HEK293 (cell line): Measurements from ENCODE around the gene SLC6A11.

Experiments used
- CTCF ChIA-PET: fragments of 350-600 bp; formaldehyde crosslinking; extraction: SDS; loops from one replicate; lab custom pipeline; 2021; ENCODE audit warnings: antibody characterized with exemption; lab: Yijun Ruan, JAX
- POLR2A ChIA-PET: fragments of 300-600 bp; formaldehyde crosslinking; extraction: SDS; loops from one replicate; lab custom pipeline; 2020; ENCODE audit warnings: antibody characterized with exemption, inconsistent platforms; lab: Yijun Ruan, JAX
- H3K27ac ChIP-seq: fragments of 200-500 bp; sonication (Bioruptor generic); 2 replicates; pipeline ENCODE4 v1.5.1; 2014; ENCODE audit warnings: low read depth, low read length, control low read depth, inconsistent platforms; ENCODE audit errors: extremely low read depth
- H3K36me3 ChIP-seq, 2 experiments: fragments of 200-500 bp in 1 of 2; sonication (Bioruptor generic) in 1 of 2; 1 replicate in 1 of 2; 2 replicates in 1 of 2; pipeline ENCODE4 v1.5.1; 2014 to 2017; ENCODE audit warnings: inconsistent platforms in 2 of 2, low read length in 2 of 2; ENCODE audit not compliant: control insufficient read depth in 2 of 2, insufficient read depth in 1 of 2
- H3K4me1 ChIP-seq: fragments of 200-500 bp; sonication (Bioruptor generic); 2 replicates; pipeline ENCODE4 v1.5.1; 2014; ENCODE audit warnings: mild to moderate bottlenecking, low read length, inconsistent platforms; ENCODE audit not compliant: control insufficient read depth, insufficient read depth
- H3K4me3 ChIP-seq: 2 replicates; pipeline ENCODE4 v1.5.1; 2011; ENCODE audit warnings: low read depth, mild to moderate bottlenecking, control low read depth, low read length, moderate library complexity
- H3K9me3 ChIP-seq: fragments of 200-500 bp; sonication (Bioruptor generic); 2 replicates; pipeline ENCODE4 v1.5.1; 2014; ENCODE audit warnings: low read depth, low read length, inconsistent platforms; ENCODE audit not compliant: control insufficient read depth, insufficient read depth
- EGR2 ChIP-seq: fragments of 450-650 bp; formaldehyde crosslinking; IDR thresholded peaks from 2 replicates; pipeline ENCODE4 v1.5.1; 2016; ENCODE audit warnings: low read depth, missing biosample characterization, missing genetic modification characterization
- GLIS2 ChIP-seq: fragments of 450-650 bp; formaldehyde crosslinking; IDR thresholded peaks from 2 replicates; pipeline ENCODE4 v1.5.1; 2016; ENCODE audit warnings: missing biosample characterization, missing genetic modification characterization
- PRDM10 ChIP-seq: fragments of 450-650 bp; formaldehyde crosslinking; IDR thresholded peaks from 2 replicates; pipeline ENCODE4 v1.5.1; 2016; ENCODE audit warnings: missing biosample characterization, missing genetic modification characterization
- SCRT2 ChIP-seq: fragments of 450-650 bp; formaldehyde crosslinking; IDR thresholded peaks from 2 replicates; pipeline ENCODE4 v1.5.1; 2016; ENCODE audit warnings: missing biosample characterization, missing genetic modification characterization
- TCF7L2 ChIP-seq: IDR thresholded peaks from 2 replicates; pipeline ENCODE4 v1.6.1; 2011; ENCODE audit warnings: low read depth, mild to moderate bottlenecking, inconsistent platforms, low read length, moderate library complexity, borderline replicate concordance
- ZBTB17 ChIP-seq: fragments of 450-650 bp; formaldehyde crosslinking; IDR thresholded peaks from 2 replicates; pipeline ENCODE4 v1.5.1; 2016; ENCODE audit warnings: missing biosample characterization, missing genetic modification characterization
- ZBTB8A ChIP-seq: fragments of 450-650 bp; formaldehyde crosslinking; IDR thresholded peaks from 2 replicates; pipeline ENCODE4 v1.5.1; 2016; ENCODE audit warnings: missing biosample characterization, missing genetic modification characterization
- ZFP69B ChIP-seq: fragments of 450-650 bp; formaldehyde crosslinking; IDR thresholded peaks from 2 replicates; pipeline ENCODE4 v1.5.1; 2016; ENCODE audit warnings: missing biosample characterization, missing genetic modification characterization
- ZIC2 ChIP-seq: fragments of 450-650 bp; formaldehyde crosslinking; IDR thresholded peaks from 2 replicates; pipeline ENCODE4 v1.5.1; 2016; ENCODE audit warnings: missing biosample characterization, missing genetic modification characterization
- ZNF121 ChIP-seq: fragments of 450-650 bp; formaldehyde crosslinking; IDR thresholded peaks from 2 replicates; pipeline ENCODE4 v1.5.1; 2016; ENCODE audit warnings: missing biosample characterization, missing genetic modification characterization
- ZNF23 ChIP-seq: fragments of 450-650 bp; formaldehyde crosslinking; IDR thresholded peaks from 2 replicates; pipeline ENCODE4 v1.5.1; 2016; ENCODE audit warnings: missing biosample characterization, missing genetic modification characterization, borderline replicate concordance
- ZNF302 ChIP-seq: fragments of 450-650 bp; formaldehyde crosslinking; IDR thresholded peaks from 2 replicates; pipeline ENCODE4 v1.5.1; 2016; ENCODE audit warnings: missing biosample characterization, missing genetic modification characterization, low read depth
- ZNF398 ChIP-seq: fragments of 450-650 bp; formaldehyde crosslinking; IDR thresholded peaks from 2 replicates; pipeline ENCODE4 v1.5.1; 2017; ENCODE audit warnings: missing biosample characterization, missing genetic modification characterization
- ZNF433 ChIP-seq: fragments of 450-650 bp; formaldehyde crosslinking; IDR thresholded peaks from 2 replicates; pipeline ENCODE4 v1.5.1; 2016; ENCODE audit warnings: missing biosample characterization, missing genetic modification characterization, low read depth
- ZNF530 ChIP-seq: fragments of 450-650 bp; formaldehyde crosslinking; IDR thresholded peaks from 2 replicates; pipeline ENCODE4 v1.5.1; 2016; ENCODE audit warnings: low read depth, missing biosample characterization, missing genetic modification characterization
- ZNF747 ChIP-seq: fragments of 450-650 bp; formaldehyde crosslinking; IDR thresholded peaks from 2 replicates; pipeline ENCODE4 v1.5.1; 2016; ENCODE audit warnings: missing biosample characterization, missing genetic modification characterization
- ZNF830 ChIP-seq: fragments of 450-650 bp; IDR thresholded peaks from 2 replicates; pipeline ENCODE4 v1.5.0; 2018; ENCODE audit warnings: missing biosample characterization, missing genetic modification characterization, low read depth, mild to moderate bottlenecking, moderate library complexity
- ZSCAN23 ChIP-seq: fragments of 450-650 bp; formaldehyde crosslinking; IDR thresholded peaks from 2 replicates; pipeline ENCODE4 v1.5.1; 2016; ENCODE audit warnings: missing biosample characterization, missing genetic modification characterization
- TF ChIP-seq, protein P1 (sequence below): fragments of 450-650 bp; formaldehyde crosslinking; IDR thresholded peaks from 2 replicates; pipeline ENCODE4 v1.5.1; 2016; ENCODE audit warnings: missing biosample characterization, missing genetic modification characterization
- TF ChIP-seq, protein P2 (sequence below): fragments of 450-650 bp; formaldehyde crosslinking; IDR thresholded peaks from 2 replicates; pipeline ENCODE4 v1.5.1; 2017; ENCODE audit warnings: missing biosample characterization, mild to moderate bottlenecking, missing genetic modification characterization, moderate library complexity
- TF ChIP-seq, protein P3 (sequence below): fragments of 450-650 bp; formaldehyde crosslinking; IDR thresholded peaks from 2 replicates; pipeline ENCODE4 v1.5.1; 2016; ENCODE audit warnings: missing biosample characterization, missing genetic modification characterization, borderline replicate concordance

SLC6A11 gene

GRCh38 chr3:10933021-10933420, 117.0 kb downstream of the SLC6A11 start:
- no peaks in the 10 kb centered on the region for H3K4me1 ChIP-seq
- H3K9me3 ChIP-seq: no peaks in the 10 kb centered on the region
- no peak overlapping the region for H3K4me3 ChIP-seq
- POLR2A ChIA-PET: no interaction called here
- TF ChIP-seq ZNF530 (tag by site-specific recombination) (no peak), ZIC2 (tag by site-specific recombination) (no peak), EGR2 (no peak), ZBTB17 (tag by site-specific recombination) (no peak), ZNF302 (tag by site-specific recombination) (no peak), ZFP69B (no peak), TCF7L2 (no peak), ZNF121 (tag by site-specific recombination) (no peak), ZNF398 (no peak), ZBTB8A (tag by site-specific recombination) (no peak), PRDM10 (no peak), ZNF830 (tag by site-specific recombination) (no peak), ZSCAN23 (tag by site-specific recombination) (no peak), ZNF23 (tag by site-specific recombination) (no peak), ZNF433 (tag by site-specific recombination) (no peak), ZNF747 (no peak), GLIS2 (no peak)
- TF ChIP-seq, protein P1, sequence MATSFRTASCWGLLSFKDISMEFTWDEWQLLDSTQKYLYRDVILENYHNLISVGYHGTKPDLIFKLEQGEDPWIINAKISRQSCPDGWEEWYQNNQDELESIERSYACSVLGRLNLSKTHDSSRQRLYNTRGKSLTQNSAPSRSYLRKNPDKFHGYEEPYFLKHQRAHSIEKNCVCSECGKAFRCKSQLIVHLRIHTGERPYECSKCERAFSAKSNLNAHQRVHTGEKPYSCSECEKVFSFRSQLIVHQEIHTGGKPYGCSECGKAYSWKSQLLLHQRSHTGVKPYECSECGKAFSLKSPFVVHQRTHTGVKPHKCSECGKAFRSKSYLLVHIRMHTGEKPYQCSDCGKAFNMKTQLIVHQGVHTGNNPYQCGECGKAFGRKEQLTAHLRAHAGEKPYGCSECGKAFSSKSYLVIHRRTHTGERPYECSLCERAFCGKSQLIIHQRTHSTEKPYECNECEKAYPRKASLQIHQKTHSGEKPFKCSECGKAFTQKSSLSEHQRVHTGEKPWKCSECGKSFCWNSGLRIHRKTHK (tag by site-specific recombination): no peak
- TF ChIP-seq, all 188 proteins: peak for 0
- no peak overlapping the region for H3K27ac ChIP-seq
- no peaks in the 10 kb centered on the region for H3K36me3 ChIP-seq
- CTCF ChIA-PET: no interaction called here

- H3K27ac ChIP-seq: no peak overlapping the region
- H3K4me1 ChIP-seq: no peaks in the 10 kb centered on the region
- H3K9me3 ChIP-seq: no peaks in the 10 kb centered on the region
- no peak overlapping the region for H3K4me3 ChIP-seq
- no peaks in the 10 kb centered on the region for H3K36me3 ChIP-seq
- ChIA-PET CTCF (no interaction called here), POLR2A (no interaction called here)
- TF ChIP-seq SCRT2 (tag by site-specific recombination): peak; percentile 70; the same call in 1 of the 2 replicates
- TF ChIP-seq, protein P2, sequence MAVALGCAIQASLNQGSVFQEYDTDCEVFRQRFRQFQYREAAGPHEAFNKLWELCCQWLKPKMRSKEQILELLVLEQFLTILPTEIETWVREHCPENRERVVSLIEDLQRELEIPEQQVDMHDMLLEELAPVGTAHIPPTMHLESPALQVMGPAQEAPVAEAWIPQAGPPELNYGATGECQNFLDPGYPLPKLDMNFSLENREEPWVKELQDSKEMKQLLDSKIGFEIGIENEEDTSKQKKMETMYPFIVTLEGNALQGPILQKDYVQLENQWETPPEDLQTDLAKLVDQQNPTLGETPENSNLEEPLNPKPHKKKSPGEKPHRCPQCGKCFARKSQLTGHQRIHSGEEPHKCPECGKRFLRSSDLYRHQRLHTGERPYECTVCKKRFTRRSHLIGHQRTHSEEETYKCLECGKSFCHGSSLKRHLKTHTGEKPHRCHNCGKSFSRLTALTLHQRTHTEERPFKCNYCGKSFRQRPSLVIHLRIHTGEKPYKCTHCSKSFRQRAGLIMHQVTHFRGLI (tag by site-specific recombination): 0 out of 2 replicates have a peak, but pooled peaks have one; percentile 35
- TF ChIP-seq, protein P3, sequence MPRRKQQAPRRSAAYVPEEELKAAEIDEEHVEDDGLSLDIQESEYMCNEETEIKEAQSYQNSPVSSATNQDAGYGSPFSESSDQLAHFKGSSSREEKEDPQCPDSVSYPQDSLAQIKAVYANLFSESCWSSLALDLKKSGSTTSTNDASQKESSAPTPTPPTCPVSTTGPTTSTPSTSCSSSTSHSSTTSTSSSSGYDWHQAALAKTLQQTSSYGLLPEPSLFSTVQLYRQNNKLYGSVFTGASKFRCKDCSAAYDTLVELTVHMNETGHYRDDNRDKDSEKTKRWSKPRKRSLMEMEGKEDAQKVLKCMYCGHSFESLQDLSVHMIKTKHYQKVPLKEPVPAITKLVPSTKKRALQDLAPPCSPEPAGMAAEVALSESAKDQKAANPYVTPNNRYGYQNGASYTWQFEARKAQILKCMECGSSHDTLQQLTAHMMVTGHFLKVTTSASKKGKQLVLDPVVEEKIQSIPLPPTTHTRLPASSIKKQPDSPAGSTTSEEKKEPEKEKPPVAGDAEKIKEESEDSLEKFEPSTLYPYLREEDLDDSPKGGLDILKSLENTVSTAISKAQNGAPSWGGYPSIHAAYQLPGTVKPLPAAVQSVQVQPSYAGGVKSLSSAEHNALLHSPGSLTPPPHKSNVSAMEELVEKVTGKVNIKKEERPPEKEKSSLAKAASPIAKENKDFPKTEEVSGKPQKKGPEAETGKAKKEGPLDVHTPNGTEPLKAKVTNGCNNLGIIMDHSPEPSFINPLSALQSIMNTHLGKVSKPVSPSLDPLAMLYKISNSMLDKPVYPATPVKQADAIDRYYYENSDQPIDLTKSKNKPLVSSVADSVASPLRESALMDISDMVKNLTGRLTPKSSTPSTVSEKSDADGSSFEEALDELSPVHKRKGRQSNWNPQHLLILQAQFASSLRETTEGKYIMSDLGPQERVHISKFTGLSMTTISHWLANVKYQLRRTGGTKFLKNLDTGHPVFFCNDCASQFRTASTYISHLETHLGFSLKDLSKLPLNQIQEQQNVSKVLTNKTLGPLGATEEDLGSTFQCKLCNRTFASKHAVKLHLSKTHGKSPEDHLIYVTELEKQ: no peak
Measured at GRCh38 chr3:10933470-10933804, 117.4 kb downstream of the SLC6A11 start.
